Prostate gland (tissue), 2 donors: Measurements from ENCODE around the gene DLGAP4. TPM values are rescaled to one million over a fixed set of nuclear protein-coding genes. Genes with fewer than 3 reads are reported as not detected.
"Not testable (repeated sequence)": the region's sequence is repeated elsewhere in the genome, so short reads cannot be mapped to it uniquely, and the experiment has no call there.

Source experiments
- DNase-seq: peaks from one replicate; pipeline ENCODE4 v3.0.0-alpha.2; 2019; ENCODE audit warnings: low spot score
- H3K27ac ChIP-seq, 2 donors: fragments of 200-600 bp; sonication (generic); 2 replicates each; pipeline ENCODE4 v1.5.1; 2017 to 2019
- H3K27me3 ChIP-seq: fragments of 200-600 bp; sonication (generic); replicated peaks from 2 replicates; pipeline ENCODE4 v1.5.1; 2019; ENCODE audit not compliant: insufficient read depth
- H3K36me3 ChIP-seq, 2 donors: fragments of 200-600 bp; sonication (generic); 1 replicate in 1 of 2; 2 replicates in 1 of 2; pipeline versions ENCODE4 v1.5.1 to v1.8.1; 2017 to 2019
- H3K4me1 ChIP-seq: fragments of 200-600 bp; sonication (generic); replicated peaks from 2 replicates; pipeline ENCODE4 v1.5.1; 2019
- H3K4me3 ChIP-seq, 2 donors: fragments of 200-600 bp; sonication (generic); 2 replicates each; pipeline ENCODE4 v1.5.1; 2017 to 2019
- H3K9me3 ChIP-seq: fragments of 200-600 bp; sonication (generic); 2 replicates; pipeline ENCODE4 v1.5.1; 2017
- POLR2A ChIP-seq: fragments of 450-650 bp; IDR thresholded peaks from one replicate; pipeline ENCODE4 v1.6.1; 2016; ENCODE audit warnings: antibody characterized with exemption, mild to moderate bottlenecking
- POLR2AphosphoS5 ChIP-seq: sonication (generic); formaldehyde crosslinking; IDR thresholded peaks from one replicate; pipeline ENCODE4 v1.6.1; 2017; ENCODE audit warnings: antibody characterized with exemption
- WGBS: methylation state at CpG from one replicate; pipeline ENCODE4 v1.1.5; 2018; 5-methylcytosine and 5-hydroxymethylcytosine counted together
- intact Hi-C: fragments of 100-400 bp; cut with DNase I; formaldehyde crosslinking; loops from one replicate; pipeline ENCODE4 v1.14.2; 2022
- total RNA-seq, 2 donors: library from RNA; depleted of rRNA; stranded (reverse); fragments of >200 nt; gene quantifications; one replicate each; pipeline ENCODE4 v1.1.0, GENCODE V29; 2016
- TF ChIP-seq, protein P1 (sequence below), 4 experiments: fragments of 200-600 bp in 2 of 4; fragments of 450-650 bp in 2 of 4; sonication (generic) in 2 of 4; IDR thresholded peaks; 1 replicate in 3 of 4; 2 replicates in 1 of 4; pipeline ENCODE4 v1.5.1; 2016 to 2019; ENCODE audit warnings: antibody characterized with exemption in 4 of 4, mild to moderate bottlenecking in 2 of 4, moderate library complexity in 2 of 4

The DLGAP4 gene
- total RNA-seq, 2 donors from 2014 or later = 38.0 to 104 TPM

- TF ChIP-seq POLR2AphosphoS5 (no peak), POLR2A (no peak)
- TF ChIP-seq, protein P1, sequence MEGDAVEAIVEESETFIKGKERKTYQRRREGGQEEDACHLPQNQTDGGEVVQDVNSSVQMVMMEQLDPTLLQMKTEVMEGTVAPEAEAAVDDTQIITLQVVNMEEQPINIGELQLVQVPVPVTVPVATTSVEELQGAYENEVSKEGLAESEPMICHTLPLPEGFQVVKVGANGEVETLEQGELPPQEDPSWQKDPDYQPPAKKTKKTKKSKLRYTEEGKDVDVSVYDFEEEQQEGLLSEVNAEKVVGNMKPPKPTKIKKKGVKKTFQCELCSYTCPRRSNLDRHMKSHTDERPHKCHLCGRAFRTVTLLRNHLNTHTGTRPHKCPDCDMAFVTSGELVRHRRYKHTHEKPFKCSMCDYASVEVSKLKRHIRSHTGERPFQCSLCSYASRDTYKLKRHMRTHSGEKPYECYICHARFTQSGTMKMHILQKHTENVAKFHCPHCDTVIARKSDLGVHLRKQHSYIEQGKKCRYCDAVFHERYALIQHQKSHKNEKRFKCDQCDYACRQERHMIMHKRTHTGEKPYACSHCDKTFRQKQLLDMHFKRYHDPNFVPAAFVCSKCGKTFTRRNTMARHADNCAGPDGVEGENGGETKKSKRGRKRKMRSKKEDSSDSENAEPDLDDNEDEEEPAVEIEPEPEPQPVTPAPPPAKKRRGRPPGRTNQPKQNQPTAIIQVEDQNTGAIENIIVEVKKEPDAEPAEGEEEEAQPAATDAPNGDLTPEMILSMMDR (IDR thresholded peaks at IDR 0.05) = no peak
- Histone ChIP-seq H3K4me3 (no peak overlapping the region), H3K27me3 (no peaks in the 10 kb centered on the region), H3K4me1 (no peaks in the 10 kb centered on the region), H3K27ac (no peak overlapping the region), H3K9me3 (no peaks in the 10 kb centered on the region), H3K36me3 (no peaks in the 10 kb centered on the region)
- WGBS = 43% methylated on average over 1 of the region's 1 CpG
- intact Hi-C loops = no loop called here
- no peak for DNase-seq
These were observed 200.1 kb downstream of the DLGAP4 start for GRCh38 chr20:36506253-36506652.

DNA sequence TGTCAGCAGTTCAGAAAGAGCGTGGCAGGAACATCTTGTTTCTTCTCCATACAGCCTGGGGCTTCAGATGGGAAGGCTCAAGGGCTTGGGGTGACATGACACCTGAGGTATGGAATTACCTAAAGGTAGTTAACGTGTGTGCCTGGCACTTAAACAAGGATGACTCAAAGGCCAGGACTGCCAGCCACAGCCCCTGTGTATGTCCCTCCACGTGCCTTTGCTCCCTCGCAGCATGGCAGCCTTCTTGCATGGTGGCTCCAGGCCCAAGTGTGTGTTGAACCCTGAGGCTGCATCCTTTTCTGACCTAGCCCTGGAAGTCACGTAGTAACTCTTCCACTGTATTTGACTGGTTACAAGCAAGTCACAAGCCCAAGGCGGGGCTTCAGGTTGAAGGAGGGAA, 201.6 kb downstream of the DLGAP4 start:
- WGBS = 87% methylated on average over 6 of the region's 6 CpGs
- Histone ChIP-seq H3K4me3 (no peak overlapping the region), H3K27me3 (no peaks in the 10 kb centered on the region), H3K27ac (no peak overlapping the region), H3K4me1 (no peaks in the 10 kb centered on the region), H3K36me3 (no peaks in the 10 kb centered on the region), H3K9me3 (no peaks in the 10 kb centered on the region)
- intact Hi-C loops = no loop called here
- DNase-seq = no peak
- TF ChIP-seq, protein P1 (IDR thresholded peaks at IDR 0.05) = no peak
- TF ChIP-seq POLR2AphosphoS5 = no peak
- TF ChIP-seq POLR2A = no peak

DNA sequence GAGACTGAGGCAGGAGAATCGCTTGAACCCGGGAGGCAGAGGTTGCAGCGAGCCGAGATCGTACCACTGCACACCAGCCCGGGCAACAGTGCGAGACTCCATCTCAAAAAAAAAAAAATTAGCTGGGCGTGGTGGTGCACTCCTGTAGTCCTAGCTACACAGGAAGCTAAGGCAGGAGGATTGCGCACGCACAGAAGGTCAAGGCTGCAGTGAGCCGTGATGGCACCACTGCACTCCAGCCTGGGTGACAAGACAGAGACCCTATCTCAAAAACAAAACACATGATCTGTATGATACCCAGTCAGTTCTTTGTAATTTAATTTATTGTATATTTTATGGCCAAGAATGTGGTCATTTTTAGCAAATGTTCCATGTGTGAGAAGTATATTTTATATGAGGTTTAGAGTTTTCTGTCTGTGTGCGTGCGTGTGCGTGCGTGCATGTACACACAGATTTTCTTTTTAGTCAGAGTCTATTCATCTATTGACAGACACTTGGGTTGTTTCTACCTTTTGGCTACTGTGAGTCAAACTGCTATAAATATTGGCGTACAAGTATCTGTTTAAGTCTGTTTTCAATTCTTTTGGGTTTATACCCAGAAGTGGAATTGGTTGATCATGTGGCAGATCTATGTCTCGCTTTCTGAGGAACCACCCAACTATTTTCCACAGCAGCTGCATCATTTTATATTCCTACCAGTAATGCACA, 213.0 kb downstream of the DLGAP4 start:
- peaks cover under 1% of the 10 kb centered on the region in 2 donors for H3K36me3 ChIP-seq
- DNase-seq = no peak
- no peaks in the 10 kb centered on the region for H3K9me3 ChIP-seq
- no peaks in the 10 kb centered on the region for H3K27me3 ChIP-seq
- no peaks in the 10 kb centered on the region for H3K4me1 ChIP-seq
- no peak overlapping the region for H3K4me3 ChIP-seq
- WGBS = 96% methylated on average over 17 of the region's 17 CpGs
- H3K27ac ChIP-seq = no peak overlapping the region
- intact Hi-C loops = no loop called here
- no peak for TF ChIP-seq POLR2AphosphoS5
- TF ChIP-seq POLR2A = no peak
- TF ChIP-seq, protein P1 (IDR thresholded peaks at IDR 0.05) = no peak

DNA sequence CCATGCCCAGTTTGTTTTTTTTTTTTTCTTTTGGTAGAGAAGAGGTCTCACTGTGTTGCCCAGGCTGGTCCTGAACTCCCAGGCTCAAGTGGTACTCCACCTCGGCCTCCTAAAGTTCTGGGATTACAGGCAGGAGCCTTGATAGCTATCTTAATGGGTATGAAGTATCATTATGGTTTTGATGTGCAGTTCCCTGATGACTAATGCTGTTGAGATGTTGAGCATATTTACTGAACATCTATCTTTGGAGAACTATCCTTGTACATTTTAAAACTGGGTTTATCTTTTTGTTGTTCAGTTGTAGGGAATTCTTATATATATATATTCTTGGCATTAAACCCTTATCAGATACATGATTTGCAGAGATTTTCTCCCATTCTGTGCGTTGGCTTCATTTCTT, 213.8 kb downstream of the DLGAP4 start:
- DNase-seq = no peak
- intact Hi-C loops = no loop called here
- Histone ChIP-seq H3K27me3 (no peaks in the 10 kb centered on the region), H3K27ac (no peak overlapping the region), H3K9me3 (no peaks in the 10 kb centered on the region), H3K4me1 (no peaks in the 10 kb centered on the region), H3K36me3 (peaks cover 4 to 8% of the 10 kb centered on the region in 2 donors), H3K4me3 (no peak overlapping the region)
- WGBS = 75% methylated on average over 2 of the region's 2 CpGs
- TF ChIP-seq POLR2A (no peak), POLR2AphosphoS5 (no peak)
- TF ChIP-seq, protein P1 (IDR thresholded peaks at IDR 0.05) = no peak

- WGBS = 47% methylated on average over 1 of the region's 1 CpG
- DNase-seq = no peak
- no peak for TF ChIP-seq POLR2AphosphoS5
- TF ChIP-seq POLR2A = no peak
- TF ChIP-seq, protein P1 (IDR thresholded peaks at IDR 0.05) = no peak
- Histone ChIP-seq H3K36me3 (peaks cover 4 to 13% of the 10 kb centered on the region in 2 donors), H3K9me3 (no peaks in the 10 kb centered on the region), H3K4me3 (no peak overlapping the region), H3K4me1 (no peaks in the 10 kb centered on the region), H3K27me3 (no peaks in the 10 kb centered on the region), H3K27ac (no peak overlapping the region)
- intact Hi-C loops = no loop called here
These were observed 215.4 kb downstream of the DLGAP4 start for GRCh38 chr20:36521526-36521925.

DNA sequence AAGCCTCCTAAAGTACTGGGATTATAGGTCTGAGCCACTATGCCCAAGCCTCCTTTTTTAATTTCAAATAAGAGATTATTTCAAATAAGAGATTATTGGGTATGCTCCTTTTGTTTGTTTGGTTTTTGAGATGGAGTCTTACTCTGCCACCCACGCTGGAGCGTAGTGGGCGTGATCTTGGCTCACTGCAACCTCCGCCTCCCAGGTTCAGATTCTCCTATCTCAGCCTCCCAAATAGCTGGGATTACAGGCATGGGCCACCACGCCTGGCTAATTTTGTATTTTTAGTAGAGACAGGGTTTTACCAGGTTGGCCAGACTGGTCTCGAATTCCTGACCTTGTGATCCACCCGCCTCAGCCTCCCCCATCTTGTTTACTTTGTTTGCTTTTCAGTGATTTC, 216.3 kb downstream of the DLGAP4 start:
- H3K4me3 ChIP-seq, H3K27me3 ChIP-seq, H3K4me1 ChIP-seq, intact Hi-C loops, DNase-seq, H3K27ac ChIP-seq, H3K9me3 ChIP-seq: not testable (repeated sequence)
- 91% methylated on average over 7 of the region's 7 CpGs for WGBS
- peaks cover 4 to 13% of the 10 kb centered on the region in 2 donors for H3K36me3 ChIP-seq
